DND-41 (cell line): ENCODE data around the gene MSRB3.

Source experiments
- ATAC-seq: fragments of 200-7000 bp; cut with Tn5 transposase; 3 replicates; pipeline ENCODE4 v1.9.1; 2021; ENCODE audit warnings: low read depth; ENCODE audit not compliant: insufficient read depth
- DNase-seq: peaks from one replicate; pipeline ENCODE4 v3.0.0-alpha.2; 2020
- H2AFZ ChIP-seq: 2 replicates; pipeline ENCODE4 v1.6.0; 2012; ENCODE audit warnings: low read depth, low read length
- H3K27ac ChIP-seq: 2 replicates; pipeline ENCODE4 v1.5.1; 2012; ENCODE audit warnings: low read length, inconsistent platforms
- H3K27me3 ChIP-seq: fragments of 200-600 bp; sonication (generic); 2 replicates; pipeline ENCODE4 v1.6.0; 2012; ENCODE audit warnings: low read length, mild to moderate bottlenecking, inconsistent platforms; ENCODE audit not compliant: insufficient read depth, poor library complexity
- H3K36me3 ChIP-seq: 2 replicates; pipeline ENCODE4 v1.5.1; 2012; ENCODE audit warnings: low read length, inconsistent platforms; ENCODE audit not compliant: insufficient read depth
- H3K4me1 ChIP-seq: 2 replicates; pipeline ENCODE4 v1.5.1; 2012; ENCODE audit warnings: mild to moderate bottlenecking, low read length; ENCODE audit not compliant: insufficient read depth
- H3K4me2 ChIP-seq: 2 replicates; pipeline ENCODE4 v1.6.0; 2012; ENCODE audit warnings: mild to moderate bottlenecking, moderate library complexity, low read length, inconsistent platforms; ENCODE audit not compliant: insufficient read depth
- H3K4me3 ChIP-seq, 2 experiments: fragments of 200-600 bp in 1 of 2; shearing (Covaris generic) in 1 of 2; 2 replicates each; pipeline ENCODE4 v1.5.1; 2012 to 2016; ENCODE audit warnings: inconsistent platforms in 2 of 2, low read length in 2 of 2, mild to moderate bottlenecking in 2 of 2, low read depth in 1 of 2, moderate library complexity in 1 of 2
- H3K79me2 ChIP-seq: 2 replicates; pipeline ENCODE4 v1.6.0; 2012; ENCODE audit warnings: low read length, inconsistent platforms; ENCODE audit not compliant: insufficient read depth
- H3K9ac ChIP-seq: 2 replicates; pipeline ENCODE4 v1.6.0; 2012; ENCODE audit warnings: low read depth, mild to moderate bottlenecking, inconsistent platforms, low read length, moderate library complexity
- H3K9me3 ChIP-seq: 2 replicates; pipeline ENCODE4 v1.5.1; 2012; ENCODE audit warnings: low read length, moderate library complexity, mild to moderate bottlenecking, inconsistent platforms; ENCODE audit not compliant: insufficient read depth, severe bottlenecking
- H4K20me1 ChIP-seq: 2 replicates; pipeline ENCODE4 v1.6.0; 2012; ENCODE audit warnings: low read length; ENCODE audit not compliant: insufficient read depth
- EZH2 ChIP-seq: IDR thresholded peaks from 3 replicates; pipeline ENCODE4 v1.6.1; 2012; ENCODE audit warnings: borderline replicate concordance, low read depth, mild to moderate bottlenecking, moderate library complexity, low read length, inconsistent platforms; ENCODE audit not compliant: severe bottlenecking
- TF ChIP-seq, protein P1 (sequence below): IDR thresholded peaks from 2 replicates; pipeline ENCODE4 v1.5.1; 2012; ENCODE audit warnings: borderline replicate concordance, low read length, moderate library complexity, mild to moderate bottlenecking; ENCODE audit not compliant: poor library complexity, severe bottlenecking; ENCODE audit errors: extremely low read depth

Gene MSRB3

GRCh38 chr12:65430006-65430405 lies 151.5 kb downstream of the MSRB3 start:
- no peak for TF ChIP-seq EZH2
- TF ChIP-seq, protein P1, sequence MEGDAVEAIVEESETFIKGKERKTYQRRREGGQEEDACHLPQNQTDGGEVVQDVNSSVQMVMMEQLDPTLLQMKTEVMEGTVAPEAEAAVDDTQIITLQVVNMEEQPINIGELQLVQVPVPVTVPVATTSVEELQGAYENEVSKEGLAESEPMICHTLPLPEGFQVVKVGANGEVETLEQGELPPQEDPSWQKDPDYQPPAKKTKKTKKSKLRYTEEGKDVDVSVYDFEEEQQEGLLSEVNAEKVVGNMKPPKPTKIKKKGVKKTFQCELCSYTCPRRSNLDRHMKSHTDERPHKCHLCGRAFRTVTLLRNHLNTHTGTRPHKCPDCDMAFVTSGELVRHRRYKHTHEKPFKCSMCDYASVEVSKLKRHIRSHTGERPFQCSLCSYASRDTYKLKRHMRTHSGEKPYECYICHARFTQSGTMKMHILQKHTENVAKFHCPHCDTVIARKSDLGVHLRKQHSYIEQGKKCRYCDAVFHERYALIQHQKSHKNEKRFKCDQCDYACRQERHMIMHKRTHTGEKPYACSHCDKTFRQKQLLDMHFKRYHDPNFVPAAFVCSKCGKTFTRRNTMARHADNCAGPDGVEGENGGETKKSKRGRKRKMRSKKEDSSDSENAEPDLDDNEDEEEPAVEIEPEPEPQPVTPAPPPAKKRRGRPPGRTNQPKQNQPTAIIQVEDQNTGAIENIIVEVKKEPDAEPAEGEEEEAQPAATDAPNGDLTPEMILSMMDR = no peak
- H3K9me3 ChIP-seq = no peaks in the 10 kb centered on the region
- H3K9ac ChIP-seq = no peak overlapping the region
- H3K27me3 ChIP-seq = no peaks in the 10 kb centered on the region
- H3K4me2 ChIP-seq = no peak overlapping the region
- ATAC-seq (no peak), DNase-seq (no peak)
- no peaks in the 10 kb centered on the region for H4K20me1 ChIP-seq
- H3K27ac ChIP-seq = no peak overlapping the region
- H2AFZ ChIP-seq = no peak overlapping the region
- H3K36me3 ChIP-seq = no peaks in the 10 kb centered on the region
- H3K4me1 ChIP-seq = no peaks in the 10 kb centered on the region
- no peaks in the 10 kb centered on the region for H3K79me2 ChIP-seq
- H3K4me3 ChIP-seq = no peak overlapping the region

DNA sequence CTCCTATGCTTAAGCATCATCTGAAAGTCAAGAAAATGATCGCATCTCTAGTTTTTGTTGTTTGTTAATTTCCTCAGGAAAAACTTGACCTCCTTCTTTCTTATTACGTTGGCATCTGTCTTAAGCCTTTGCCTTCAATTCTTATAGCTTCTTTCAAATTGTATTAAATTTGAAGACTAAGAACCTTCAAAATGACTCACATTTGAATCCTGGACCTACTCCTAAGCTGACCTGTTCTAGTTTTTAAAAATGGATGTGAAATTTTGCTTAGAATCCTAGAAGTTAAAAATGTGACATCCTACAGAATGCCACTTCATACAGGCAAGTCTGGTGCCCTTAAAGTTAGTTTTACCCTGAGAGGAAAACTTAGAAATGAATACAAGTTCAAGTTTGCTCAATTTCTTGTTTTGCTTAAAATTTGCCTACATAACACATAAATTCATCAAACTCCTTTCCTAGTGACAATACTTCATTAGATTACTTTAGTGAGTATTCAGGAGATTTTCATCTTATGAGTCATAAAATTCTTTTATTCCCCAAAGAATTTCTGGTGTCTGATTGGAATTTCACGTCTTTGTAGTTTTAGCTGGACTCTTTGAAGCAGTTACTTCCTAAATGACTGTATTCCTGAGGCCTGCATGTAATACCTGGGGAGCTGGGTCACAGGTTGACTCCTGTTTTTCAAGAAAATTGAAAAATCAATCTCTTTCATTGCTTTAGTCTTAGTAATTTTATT lies 152.3 kb downstream of the MSRB3 start:
- no peaks in the 10 kb centered on the region for H3K27me3 ChIP-seq
- no peaks in the 10 kb centered on the region for H3K36me3 ChIP-seq
- H3K4me3 ChIP-seq = no peak overlapping the region
- no peak for DNase-seq
- H3K9ac ChIP-seq = no peak overlapping the region
- H2AFZ ChIP-seq = no peak overlapping the region
- H3K4me2 ChIP-seq = no peak overlapping the region
- H3K9me3 ChIP-seq = no peaks in the 10 kb centered on the region
- H3K4me1 ChIP-seq = no peaks in the 10 kb centered on the region
- no peaks in the 10 kb centered on the region for H4K20me1 ChIP-seq
- no peak overlapping the region for H3K27ac ChIP-seq
- no peak for ATAC-seq
- no peak for TF ChIP-seq EZH2
- TF ChIP-seq, protein P1 = no peak
- no peaks in the 10 kb centered on the region for H3K79me2 ChIP-seq

GRCh38 chr12:65432114-65432513 lies 153.6 kb downstream of the MSRB3 start:
- Histone ChIP-seq H3K79me2 (no peaks in the 10 kb centered on the region), H3K36me3 (no peaks in the 10 kb centered on the region), H3K27ac (no peak overlapping the region), H3K4me2 (no peak overlapping the region), H3K4me3 (no peak overlapping the region), H3K4me1 (no peaks in the 10 kb centered on the region), H3K9me3 (no peaks in the 10 kb centered on the region), H3K9ac (no peak overlapping the region), H2AFZ (no peak overlapping the region), H3K27me3 (no peaks in the 10 kb centered on the region), H4K20me1 (no peaks in the 10 kb centered on the region)
- DNase-seq = no peak
- TF ChIP-seq, protein P1 = no peak
- no peak for TF ChIP-seq EZH2
- no peak for ATAC-seq
